HepG2 (cell line): ENCODE results near the gene MT1F. TPM values are rescaled to one million over a fixed set of nuclear protein-coding genes. Genes with fewer than 3 reads are reported as not detected.
A peak's percentile ranks its signal among the peaks of the same experiment; 100 is the strongest.

Experiments used
- BRCA1 ChIP-seq: sonication (generic); formaldehyde crosslinking; IDR thresholded peaks from 2 replicates; pipeline ENCODE4 v1.4.0; 2020; ENCODE audit warnings: missing genetic modification reagents
- BRD4 ChIP-seq: sonication (generic); formaldehyde crosslinking; IDR thresholded peaks from 2 replicates; pipeline ENCODE4 v1.4.0; 2020; ENCODE audit warnings: missing genetic modification reagents
- DMTF1 ChIP-seq: sonication (generic); formaldehyde crosslinking; IDR thresholded peaks from 2 replicates; pipeline ENCODE4 v1.4.0; 2020; ENCODE audit warnings: mild to moderate bottlenecking, missing genetic modification reagents
- DNMT1 ChIP-seq: sonication (generic); formaldehyde crosslinking; IDR thresholded peaks from 2 replicates; pipeline ENCODE4 v1.5.1; 2020; ENCODE audit warnings: mild to moderate bottlenecking, missing genetic modification reagents
- FOXA3 ChIP-seq: IDR thresholded peaks from 2 replicates; pipeline ENCODE4 v1.6.1; 2016; ENCODE audit warnings: missing genetic modification reagents, missing compliant biosample characterization
- HMG20B ChIP-seq: conservative IDR thresholded peaks from 2 replicates; pipeline ENCODE4 v1.6.1; 2016; ENCODE audit warnings: missing genetic modification reagents, missing compliant biosample characterization
- HMGXB3 ChIP-seq: sonication (generic); formaldehyde crosslinking; IDR thresholded peaks from 2 replicates; pipeline ENCODE4 v1.4.0; 2020; ENCODE audit warnings: missing genetic modification reagents, borderline replicate concordance
- ZNF205 ChIP-seq: IDR thresholded peaks from 2 replicates; pipeline ENCODE4 v1.6.1; 2018; ENCODE audit warnings: missing biosample characterization, missing genetic modification reagents
- ZNF468 ChIP-seq: sonication (generic); formaldehyde crosslinking; IDR thresholded peaks from 2 replicates; pipeline ENCODE4 v1.8.0; 2022; ENCODE audit warnings: mild to moderate bottlenecking, moderate library complexity, missing genetic modification reagents
- ZNF747 ChIP-seq: sonication (generic); formaldehyde crosslinking; IDR thresholded peaks from 2 replicates; pipeline ENCODE4 v1.8.1; 2023; ENCODE audit warnings: missing genetic modification reagents, mild to moderate bottlenecking, borderline replicate concordance
- ZNF781 ChIP-seq: sonication (generic); formaldehyde crosslinking; IDR thresholded peaks from 2 replicates; pipeline ENCODE4 v1.5.1; 2020; ENCODE audit warnings: borderline replicate concordance, mild to moderate bottlenecking, missing genetic modification reagents; ENCODE audit errors: not compliant biosample characterization
- polyA plus RNA-seq, 8 experiments: library from polyadenylated mRNA; depleted of rRNA in 3 of 8; stranded (reverse) in 7 of 8; unstranded in 1 of 8; fragments of >200 nt; fragmentation: Illumina TruSeq in 4 of 8; extraction: Trizol in 4 of 8; gene quantifications; 2 replicates each; pipeline versions ENCODE4 v1.2.1 to v1.2.3, GENCODE V29; 2011 to 2016; ENCODE audit warnings: low read depth in 4 of 8, missing spikeins in 1 of 8, mixed read lengths in 1 of 8; ENCODE audit not compliant: insufficient read depth in 1 of 8
- total RNA-seq, 5 experiments: library from RNA; depleted of rRNA; stranded (reverse); fragments of >200 nt; fragmentation: Illumina TruSeq; extraction: Trizol; gene quantifications; 2 replicates each; pipeline ENCODE4 v1.2.3, GENCODE V29; 2016; ENCODE audit warnings: low read depth in 1 of 5
- TF ChIP-seq, protein P1 (sequence below): sonication (generic); formaldehyde crosslinking; IDR thresholded peaks from 2 replicates; pipeline ENCODE4 v1.8.1; 2023; ENCODE audit warnings: missing genetic modification reagents, inconsistent platforms, borderline replicate concordance
- TF ChIP-seq, protein P2 (sequence below): sonication (generic); formaldehyde crosslinking; IDR thresholded peaks from 2 replicates; pipeline ENCODE4 v1.8.0; 2022; ENCODE audit warnings: mild to moderate bottlenecking, missing genetic modification reagents, moderate library complexity
- TF ChIP-seq, protein P3 (sequence below): sonication (generic); formaldehyde crosslinking; IDR thresholded peaks from 2 replicates; pipeline ENCODE4 v1.4.0; 2020; ENCODE audit warnings: missing genetic modification reagents
- TF ChIP-seq, protein P4 (sequence below): sonication (generic); formaldehyde crosslinking; IDR thresholded peaks from 2 replicates; pipeline ENCODE4 v1.5.0; 2020; ENCODE audit warnings: missing genetic modification reagents, mild to moderate bottlenecking, borderline replicate concordance

Gene MT1F
- total and polyA plus RNA-seq, 2 of the 13 experiments (the other 11 are each of a cell fraction or from before 2014, with no cell fraction given) = 1.9 to 169 TPM

GRCh38 chr16:56667581-56668571 lies 10.1 kb downstream of the MT1F start, which contains the start of gene MT1G (continued):
- TF ChIP-seq, protein P1, sequence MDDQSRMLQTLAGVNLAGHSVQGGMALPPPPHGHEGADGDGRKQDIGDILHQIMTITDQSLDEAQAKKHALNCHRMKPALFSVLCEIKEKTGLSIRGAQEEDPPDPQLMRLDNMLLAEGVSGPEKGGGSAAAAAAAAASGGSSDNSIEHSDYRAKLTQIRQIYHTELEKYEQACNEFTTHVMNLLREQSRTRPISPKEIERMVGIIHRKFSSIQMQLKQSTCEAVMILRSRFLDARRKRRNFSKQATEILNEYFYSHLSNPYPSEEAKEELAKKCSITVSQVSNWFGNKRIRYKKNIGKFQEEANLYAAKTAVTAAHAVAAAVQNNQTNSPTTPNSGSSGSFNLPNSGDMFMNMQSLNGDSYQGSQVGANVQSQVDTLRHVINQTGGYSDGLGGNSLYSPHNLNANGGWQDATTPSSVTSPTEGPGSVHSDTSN (CRISPR knock-in tag) = no peak
- peak; percentile 42; the same call in 1 of the 2 replicates for TF ChIP-seq DNMT1 (CRISPR knock-in tag)
- TF ChIP-seq, protein P2, sequence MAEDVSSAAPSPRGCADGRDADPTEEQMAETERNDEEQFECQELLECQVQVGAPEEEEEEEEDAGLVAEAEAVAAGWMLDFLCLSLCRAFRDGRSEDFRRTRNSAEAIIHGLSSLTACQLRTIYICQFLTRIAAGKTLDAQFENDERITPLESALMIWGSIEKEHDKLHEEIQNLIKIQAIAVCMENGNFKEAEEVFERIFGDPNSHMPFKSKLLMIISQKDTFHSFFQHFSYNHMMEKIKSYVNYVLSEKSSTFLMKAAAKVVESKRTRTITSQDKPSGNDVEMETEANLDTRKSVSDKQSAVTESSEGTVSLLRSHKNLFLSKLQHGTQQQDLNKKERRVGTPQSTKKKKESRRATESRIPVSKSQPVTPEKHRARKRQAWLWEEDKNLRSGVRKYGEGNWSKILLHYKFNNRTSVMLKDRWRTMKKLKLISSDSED (CRISPR knock-in tag) = no peak
- no peak for TF ChIP-seq BRCA1 (CRISPR knock-in tag)
- no peak for TF ChIP-seq ZNF747
- TF ChIP-seq, protein P3, sequence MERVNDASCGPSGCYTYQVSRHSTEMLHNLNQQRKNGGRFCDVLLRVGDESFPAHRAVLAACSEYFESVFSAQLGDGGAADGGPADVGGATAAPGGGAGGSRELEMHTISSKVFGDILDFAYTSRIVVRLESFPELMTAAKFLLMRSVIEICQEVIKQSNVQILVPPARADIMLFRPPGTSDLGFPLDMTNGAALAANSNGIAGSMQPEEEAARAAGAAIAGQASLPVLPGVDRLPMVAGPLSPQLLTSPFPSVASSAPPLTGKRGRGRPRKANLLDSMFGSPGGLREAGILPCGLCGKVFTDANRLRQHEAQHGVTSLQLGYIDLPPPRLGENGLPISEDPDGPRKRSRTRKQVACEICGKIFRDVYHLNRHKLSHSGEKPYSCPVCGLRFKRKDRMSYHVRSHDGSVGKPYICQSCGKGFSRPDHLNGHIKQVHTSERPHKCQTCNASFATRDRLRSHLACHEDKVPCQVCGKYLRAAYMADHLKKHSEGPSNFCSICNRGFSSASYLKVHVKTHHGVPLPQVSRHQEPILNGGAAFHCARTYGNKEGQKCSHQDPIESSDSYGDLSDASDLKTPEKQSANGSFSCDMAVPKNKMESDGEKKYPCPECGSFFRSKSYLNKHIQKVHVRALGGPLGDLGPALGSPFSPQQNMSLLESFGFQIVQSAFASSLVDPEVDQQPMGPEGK (CRISPR knock-in tag) = peak; percentile 70
- no peak for TF ChIP-seq ZNF781
- no peak for TF ChIP-seq ZNF468 (CRISPR knock-in tag)
- TF ChIP-seq, protein P4, sequence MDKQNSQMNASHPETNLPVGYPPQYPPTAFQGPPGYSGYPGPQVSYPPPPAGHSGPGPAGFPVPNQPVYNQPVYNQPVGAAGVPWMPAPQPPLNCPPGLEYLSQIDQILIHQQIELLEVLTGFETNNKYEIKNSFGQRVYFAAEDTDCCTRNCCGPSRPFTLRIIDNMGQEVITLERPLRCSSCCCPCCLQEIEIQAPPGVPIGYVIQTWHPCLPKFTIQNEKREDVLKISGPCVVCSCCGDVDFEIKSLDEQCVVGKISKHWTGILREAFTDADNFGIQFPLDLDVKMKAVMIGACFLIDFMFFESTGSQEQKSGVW (CRISPR knock-in tag) = no peak
- TF ChIP-seq DMTF1 (CRISPR knock-in tag) = 0 out of 2 replicates have a peak, but pooled peaks have one; percentile 75
- no peak for TF ChIP-seq FOXA3 (CRISPR knock-in tag)
- TF ChIP-seq ZNF205 (CRISPR knock-in tag) = no peak
- no peak for TF ChIP-seq HMGXB3 (CRISPR knock-in tag)
- TF ChIP-seq BRD4 (CRISPR knock-in tag) = no peak
- no peak for TF ChIP-seq HMG20B
